ENCODE results near the gene FAM180A. TPM values are rescaled to one million over a fixed set of nuclear protein-coding genes. Genes with fewer than 3 reads are reported as not detected.

Gene FAM180A
- total RNA-seq, 1 donor from 2014 or later = not detected

GRCh38 chr7:135768467-135768866, 19.9 kb upstream of the FAM180A start:
- DNase-seq (ENCODE audit: low read depth) = no peak
- TF ChIP-seq CTCF (conservative IDR thresholded peaks at IDR 0.05; ENCODE audit: low read depth, low read length) = no peak

GRCh38 chr7:135768064-135768463, 19.5 kb upstream of the FAM180A start:
- H3K4me3 ChIP-seq (ENCODE audit: low read depth, low read length) = no peak overlapping the region
- TF ChIP-seq CTCF (conservative IDR thresholded peaks at IDR 0.05; ENCODE audit: low read depth, low read length) = no peak
- DNase-seq (ENCODE audit: low read depth) = no peak

More at GRCh38 chr7:135768467-135768866, 19.9 kb upstream of the FAM180A start:
- H3K4me3 ChIP-seq (ENCODE audit: low read depth, low read length) = no peak overlapping the region

- DNase-seq (ENCODE audit: low read depth) = no peak
- TF ChIP-seq CTCF (conservative IDR thresholded peaks at IDR 0.05; ENCODE audit: low read depth, low read length) = no peak
- H3K4me3 ChIP-seq (ENCODE audit: low read depth, low read length) = no peak overlapping the region
Observed at GRCh38 chr7:135763261-135763660, 14.6 kb upstream of the FAM180A start.

GRCh38 chr7:135761751-135762488, 13.3 kb upstream of the FAM180A start:
- no peak overlapping the region for H3K4me3 ChIP-seq (ENCODE audit: low read depth, low read length)
- no peak for DNase-seq (ENCODE audit: low read depth)
- TF ChIP-seq CTCF (conservative IDR thresholded peaks at IDR 0.05; ENCODE audit: low read depth, low read length) = no peak

GRCh38 chr7:135759532-135759931, 10.9 kb upstream of the FAM180A start:
- no peak for DNase-seq (ENCODE audit: low read depth)
- TF ChIP-seq CTCF (conservative IDR thresholded peaks at IDR 0.05; ENCODE audit: low read depth, low read length) = no peak
- H3K4me3 ChIP-seq (ENCODE audit: low read depth, low read length) = no peak overlapping the region

GRCh38 chr7:135758531-135758932, 9.9 kb upstream of the FAM180A start:
- H3K4me3 ChIP-seq (ENCODE audit: low read depth, low read length) = no peak overlapping the region
- no peak for TF ChIP-seq CTCF (conservative IDR thresholded peaks at IDR 0.05; ENCODE audit: low read depth, low read length)
- DNase-seq (ENCODE audit: low read depth) = no peak
